Esophagus muscularis mucosa (tissue), 4 donors: ENCODE data around the gene NDUFS3.

ENCODE experiments used
- CTCF ChIP-seq, 3 experiments: fragments of 200-600 bp in 2 of 3; fragments of 450-650 bp in 1 of 3; sonication (generic) in 2 of 3; IDR thresholded peaks; one replicate each; pipeline ENCODE4 v1.5.1; 2017 to 2019; ENCODE audit warnings: antibody characterized with exemption in 3 of 3, mild to moderate bottlenecking in 2 of 3, moderate library complexity in 1 of 3
- EP300 ChIP-seq: sonication (generic); formaldehyde crosslinking; IDR thresholded peaks from one replicate; pipeline ENCODE4 v1.6.1; 2017; ENCODE audit warnings: antibody characterized with exemption
- POLR2A ChIP-seq: fragments of 450-650 bp; IDR thresholded peaks from one replicate; pipeline ENCODE4 v1.6.1; 2017; ENCODE audit warnings: antibody characterized with exemption, moderate library complexity, mild to moderate bottlenecking, low read depth
- POLR2AphosphoS5 ChIP-seq, 2 donors: sonication (generic); formaldehyde crosslinking; IDR thresholded peaks; one replicate each; pipeline ENCODE4 v1.6.1; 2017; ENCODE audit warnings: antibody characterized with exemption in 2 of 2

- TF ChIP-seq POLR2AphosphoS5 (IDR thresholded peaks at IDR 0.05) (no peak), CTCF (IDR thresholded peaks at IDR 0.05) (no peak), POLR2A (no peak), EP300 (no peak)
These were observed 13.4 kb downstream of the NDUFS3 start for GRCh38 chr11:47592251-47592650.
